SKM-1 treated with dmso at 0.1 percent for 144 hours (cell line): ENCODE results near the gene RSPH6A.

Experiments
- DNase-seq: peaks from one replicate; lab custom pipeline; 2025; ENCODE audit not compliant: unreplicated experiment; lab: John Stamatoyannopoulos, UW

The RSPH6A gene

DNA sequence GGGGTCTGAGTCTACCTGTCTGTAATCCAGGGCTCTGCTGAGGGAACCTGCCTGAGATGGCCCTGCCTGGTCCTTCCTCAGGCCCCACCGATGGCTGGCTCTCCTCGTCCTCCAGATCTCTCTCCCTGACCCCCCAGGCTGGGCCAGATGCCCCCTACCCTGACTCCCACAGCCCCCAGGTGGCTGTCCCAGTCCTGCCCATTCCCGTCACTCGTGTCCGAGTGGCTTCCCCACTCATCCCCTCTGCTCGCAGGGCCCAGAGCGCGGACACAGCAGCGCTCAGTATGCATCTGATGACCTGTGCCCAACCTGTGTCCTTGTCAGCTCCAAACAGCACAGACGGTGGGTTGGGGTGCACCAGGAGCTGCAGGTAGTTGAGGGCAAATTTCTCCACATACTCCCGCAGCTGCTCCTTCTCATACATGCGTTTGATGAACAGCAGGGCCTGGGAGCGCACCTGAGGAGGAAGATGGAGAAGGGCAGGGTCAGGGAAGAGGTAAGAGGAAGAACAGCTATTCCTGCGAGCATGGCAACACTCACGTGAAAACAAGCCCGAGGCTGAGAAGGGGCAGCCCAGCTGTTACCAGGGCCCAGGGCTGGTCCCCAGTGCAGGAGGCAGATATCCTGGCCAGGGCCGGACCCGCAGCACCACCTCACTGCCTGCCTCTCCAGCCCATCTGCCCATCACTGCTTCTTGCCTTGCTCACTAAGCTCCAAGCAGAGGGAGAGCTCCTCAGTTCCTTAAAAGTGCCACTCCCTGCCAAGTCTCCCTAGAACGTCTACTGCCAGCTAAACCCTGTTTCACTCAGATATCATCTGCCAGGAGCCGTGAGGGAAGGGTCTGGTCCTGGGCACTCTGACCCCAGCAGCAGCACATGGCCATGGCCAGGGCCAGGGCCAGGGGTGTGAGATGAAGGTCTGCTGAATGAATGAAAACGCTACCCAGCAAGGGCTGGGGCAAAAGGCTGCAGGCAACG lies 11.1 kb upstream of the RSPH6A start:
- no peak for DNase-seq

DNA sequence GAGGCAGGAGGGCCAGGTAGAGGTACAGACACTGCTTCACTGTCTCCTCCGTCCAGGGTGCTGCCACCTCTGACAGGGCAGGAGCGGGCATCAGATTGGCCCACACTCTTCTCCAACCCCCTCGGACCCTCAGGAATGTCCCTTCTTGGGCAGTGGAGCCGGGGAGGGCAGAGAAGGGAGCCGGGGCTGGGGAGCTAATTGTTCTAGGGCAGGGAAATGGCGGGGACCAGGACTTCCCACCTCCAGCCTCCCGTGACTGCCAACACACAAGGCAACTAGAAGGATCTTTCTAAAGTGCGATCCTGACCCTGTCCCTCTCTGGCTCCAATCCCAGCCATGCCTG lies 10.1 kb upstream of the RSPH6A start:
- no peak for DNase-seq

DNA sequence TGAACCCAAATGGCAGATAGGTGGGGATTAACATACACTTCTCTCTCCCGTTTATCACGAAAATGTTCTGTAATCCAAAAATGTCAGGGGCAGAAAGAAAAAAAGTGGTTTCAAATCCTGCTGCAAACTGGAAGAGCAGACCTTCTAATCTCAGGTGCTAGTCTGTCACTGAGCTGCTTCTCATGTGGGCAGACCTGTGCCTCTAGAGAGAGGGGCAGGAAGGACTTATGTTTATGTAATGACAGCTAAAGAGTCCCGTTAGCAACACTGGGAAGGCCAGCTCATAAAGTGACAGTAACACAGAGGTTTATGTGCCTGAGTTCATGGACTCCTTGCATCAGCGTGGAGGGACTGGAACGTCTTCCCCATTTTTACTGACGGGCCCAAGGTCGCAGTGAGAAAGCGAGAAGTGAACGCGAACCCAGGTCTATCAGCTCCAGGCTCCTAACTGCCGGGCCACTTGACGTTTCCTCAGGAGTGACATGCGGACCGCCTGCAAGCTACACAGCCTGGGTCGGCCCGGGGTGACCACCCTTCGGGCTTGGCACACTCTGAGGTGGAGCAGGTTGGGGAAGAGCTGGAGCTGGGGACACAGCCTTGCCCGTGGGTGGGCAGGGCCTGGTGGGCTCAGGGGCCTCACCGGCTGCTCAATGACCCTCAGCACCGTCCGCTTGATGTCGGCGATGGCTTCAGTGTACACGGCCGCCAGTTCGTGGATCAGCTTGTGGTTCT lies 9.6 kb upstream of the RSPH6A start:
- no peak for DNase-seq

DNA sequence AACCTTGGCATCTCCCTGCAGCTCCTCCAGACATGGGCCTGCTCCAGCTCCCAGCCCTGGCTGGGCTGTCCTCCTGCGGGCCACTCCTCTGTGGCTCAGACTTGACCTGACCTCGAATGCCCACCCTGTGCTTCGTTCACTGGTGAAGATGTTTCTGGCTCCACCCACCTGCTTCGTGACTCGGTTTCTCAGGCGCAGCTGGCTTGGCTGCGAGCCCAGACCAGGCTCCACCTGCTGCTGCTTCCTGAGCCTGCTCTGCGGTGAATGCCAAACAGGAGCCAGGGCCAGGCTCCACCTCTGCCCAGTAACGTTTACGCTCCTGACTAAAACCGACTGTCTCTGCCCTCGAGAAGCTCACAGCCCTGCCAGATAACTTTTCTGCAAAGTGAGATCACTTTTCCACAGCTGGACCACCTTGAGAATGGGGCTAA lies 8.9 kb upstream of the RSPH6A start:
- DNase-seq: no peak

DNA sequence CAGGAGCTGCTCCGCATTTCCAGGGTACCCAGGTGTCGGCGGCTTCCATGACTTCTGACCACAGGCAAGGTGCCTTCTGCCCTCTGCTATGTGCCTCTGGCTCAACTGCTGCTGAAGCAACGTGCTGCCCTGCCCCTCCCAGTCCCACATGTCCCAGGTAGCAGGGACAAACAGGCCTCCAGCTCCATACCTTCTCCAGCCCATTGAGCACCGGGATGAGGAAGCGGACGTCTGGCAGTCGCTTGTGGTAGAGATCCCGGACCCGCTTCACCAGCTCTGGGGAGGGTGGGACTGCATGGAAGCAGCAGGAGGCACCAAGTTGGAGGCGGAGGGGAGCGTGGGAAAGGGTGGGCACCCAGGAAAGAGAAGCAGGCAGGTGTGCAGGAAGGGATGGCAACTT lies 8.1 kb upstream of the RSPH6A start:
- no peak for DNase-seq

DNA sequence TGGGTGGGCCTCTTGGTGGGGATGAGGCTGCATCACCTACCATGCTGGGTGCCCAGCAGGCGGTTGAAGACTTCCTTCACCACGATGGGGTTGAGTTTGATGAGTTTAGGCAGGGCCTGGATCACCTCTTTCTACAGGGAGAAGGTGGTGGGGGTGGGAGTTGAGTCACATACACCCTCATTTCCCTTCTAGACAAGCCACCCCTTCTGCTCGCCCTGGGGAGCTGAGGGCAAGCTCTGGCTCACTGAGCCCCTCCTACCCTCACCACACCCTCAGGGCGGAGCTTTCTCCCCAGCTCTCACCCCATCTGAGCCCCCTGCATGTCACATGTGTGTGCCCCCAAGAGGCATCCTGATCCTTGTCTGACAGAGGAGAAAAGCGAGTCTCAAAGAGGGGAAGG lies 7.6 kb upstream of the RSPH6A start:
- no peak for DNase-seq

DNA sequence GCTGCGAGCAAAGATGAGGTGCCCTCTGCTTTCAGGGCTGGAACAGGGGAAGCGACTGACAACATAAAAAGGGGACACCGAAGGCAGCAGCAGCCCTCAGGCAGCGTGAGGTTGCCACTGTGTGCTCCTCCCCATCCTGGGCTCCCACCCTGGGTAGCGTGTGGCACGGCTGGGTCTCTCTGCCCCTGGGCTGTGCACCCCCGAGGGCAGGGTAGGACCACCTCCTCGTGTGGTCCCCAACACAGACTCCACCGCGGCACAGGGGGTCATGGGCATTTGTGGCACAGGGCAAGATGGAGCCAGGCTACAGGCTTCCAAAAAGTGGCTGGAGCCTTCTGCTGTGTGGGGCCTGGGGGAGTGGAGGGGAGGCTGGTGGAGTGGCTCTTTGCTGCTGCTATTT lies 6.5 kb upstream of the RSPH6A start:
- DNase-seq: no peak

DNA sequence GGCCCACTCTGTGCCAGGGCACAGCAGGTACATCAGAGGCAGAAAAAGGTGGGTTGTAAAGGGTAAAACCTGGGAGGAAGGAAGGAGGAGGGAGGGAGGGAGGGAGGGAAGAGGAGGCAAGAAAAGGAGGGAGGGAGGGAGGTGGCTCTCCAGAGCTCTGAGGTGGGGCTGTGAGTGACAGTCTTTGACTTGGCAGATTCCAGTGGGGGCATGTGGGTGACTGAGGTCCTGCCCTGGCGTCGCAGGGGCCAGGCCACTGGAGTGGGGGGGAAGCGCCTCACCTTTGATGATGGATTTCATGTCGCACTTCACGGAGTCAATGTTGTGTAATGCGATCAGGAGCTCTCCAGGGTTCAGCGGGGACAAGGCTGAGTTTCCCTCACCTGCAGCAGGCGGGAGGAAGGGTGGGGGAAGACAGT lies 6.0 kb upstream of the RSPH6A start:
- DNase-seq: no peak

DNA sequence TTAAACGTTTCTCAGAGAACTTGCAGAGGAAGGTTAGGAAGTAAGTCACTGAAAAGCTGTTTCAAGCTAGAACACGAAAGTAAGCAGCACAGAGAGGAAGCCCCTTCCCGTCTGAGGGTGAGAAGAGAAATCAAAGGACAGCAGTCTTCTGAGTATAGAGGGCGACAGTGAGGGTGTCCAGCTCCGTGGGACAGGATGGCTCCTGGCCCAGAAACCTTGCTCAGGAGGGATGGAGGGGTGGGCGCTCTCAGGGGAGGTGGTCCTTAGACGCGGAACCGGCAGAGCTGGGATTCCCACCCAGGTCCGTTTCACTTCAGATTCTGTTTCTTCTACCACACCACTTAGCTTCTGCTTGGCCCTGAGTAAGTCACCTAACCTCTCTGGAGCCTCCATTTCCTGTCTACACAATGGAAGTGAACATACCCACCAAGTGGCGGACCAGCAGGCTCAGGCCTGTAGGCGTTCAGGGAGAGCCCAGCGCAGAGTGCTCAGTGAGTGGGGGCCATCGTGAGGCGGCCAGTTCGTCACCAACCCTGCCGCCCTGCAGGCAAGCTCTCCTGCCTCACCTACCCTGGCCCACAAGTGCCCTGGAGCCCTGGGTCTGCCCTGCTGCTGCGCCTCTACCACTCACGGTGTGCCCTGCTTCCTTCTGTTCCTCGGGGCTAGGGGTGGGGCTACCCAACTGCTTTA lies 5.5 kb upstream of the RSPH6A start:
- DNase-seq: no peak

DNA sequence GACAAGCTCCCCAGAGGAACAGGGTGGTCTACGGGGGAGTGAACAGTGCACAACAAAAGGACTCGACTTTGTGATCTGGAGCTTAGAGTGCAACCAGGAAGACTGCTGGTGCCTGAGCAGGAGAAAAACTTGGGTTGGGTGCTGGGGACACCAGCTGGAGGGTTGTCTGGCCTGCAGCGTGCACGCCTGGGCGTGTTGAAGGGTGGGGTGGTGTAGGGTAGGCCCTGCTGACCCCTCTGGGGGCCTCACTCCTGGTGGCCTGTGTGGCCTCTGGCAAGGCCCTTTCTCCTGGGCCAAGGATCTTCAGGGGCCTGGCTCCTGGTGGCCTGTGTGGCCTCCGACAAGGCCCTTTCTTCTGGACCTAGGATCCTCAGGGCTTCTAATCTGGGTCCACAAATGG lies 4.7 kb upstream of the RSPH6A start:
- DNase-seq: no peak

DNA sequence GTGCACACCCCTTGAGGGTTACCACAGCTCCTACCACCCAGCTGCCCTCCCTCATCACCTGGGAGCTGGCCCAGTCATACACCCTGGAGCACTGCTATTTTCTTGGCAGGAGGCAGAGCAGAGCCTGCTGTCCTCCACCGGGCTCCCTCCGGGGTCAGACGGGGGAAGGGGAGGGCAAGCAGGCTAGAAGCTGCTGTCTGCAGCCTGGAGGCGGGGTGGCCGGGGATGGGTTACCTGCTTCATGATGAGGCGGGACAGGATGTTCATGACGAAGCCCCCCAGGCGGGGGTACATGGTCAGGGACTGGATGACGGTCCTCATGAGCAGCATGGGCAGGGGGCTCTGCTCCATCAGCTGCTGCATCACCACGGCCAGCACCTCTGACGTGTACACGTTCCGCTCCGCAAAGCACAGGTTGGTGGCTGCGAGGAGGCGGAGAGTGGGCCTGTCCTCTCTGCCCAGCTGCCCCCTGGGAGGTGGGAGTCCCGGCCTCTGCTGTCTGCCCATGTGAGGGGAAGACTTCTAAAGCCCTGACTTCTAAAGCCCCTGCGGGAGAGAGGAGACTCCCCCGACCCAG lies 2.7 kb upstream of the RSPH6A start:
- DNase-seq: no peak

DNA sequence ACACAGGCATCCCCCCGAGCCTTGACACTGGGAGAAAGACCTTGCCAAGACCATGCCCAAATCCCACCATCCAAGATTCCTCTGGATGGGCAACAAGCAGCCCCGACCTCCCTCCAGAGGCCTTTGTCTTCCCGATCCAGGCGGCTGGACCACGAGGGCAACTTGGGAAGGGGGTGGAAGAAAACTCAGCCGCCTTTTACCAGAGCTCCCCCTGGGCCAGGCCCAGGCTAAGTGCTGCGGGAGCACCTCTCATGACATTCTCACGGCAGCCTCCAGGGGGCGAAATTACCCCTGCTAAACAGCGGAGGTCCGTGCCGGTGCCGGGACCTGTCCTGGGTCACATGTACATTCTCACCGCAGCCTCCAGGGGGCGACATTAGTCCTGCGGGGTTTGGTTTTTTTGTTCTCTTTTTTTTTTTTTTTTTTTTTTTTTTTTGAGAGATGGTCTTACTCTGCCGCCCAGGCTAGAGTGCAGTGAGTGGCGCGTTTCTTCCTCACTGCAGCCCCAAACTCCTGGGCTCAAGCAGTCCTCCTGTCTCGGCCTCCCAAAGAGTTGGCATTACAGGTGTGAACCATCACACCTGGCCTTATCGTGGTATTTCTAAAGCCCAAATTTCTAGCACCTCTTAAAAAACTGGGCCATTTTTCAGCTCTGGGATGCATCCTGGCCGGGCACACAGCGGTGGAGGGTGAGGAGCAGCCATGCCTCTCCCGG lies 2.1 kb upstream of the RSPH6A start:
- DNase-seq: peak; percentile 71

DNA sequence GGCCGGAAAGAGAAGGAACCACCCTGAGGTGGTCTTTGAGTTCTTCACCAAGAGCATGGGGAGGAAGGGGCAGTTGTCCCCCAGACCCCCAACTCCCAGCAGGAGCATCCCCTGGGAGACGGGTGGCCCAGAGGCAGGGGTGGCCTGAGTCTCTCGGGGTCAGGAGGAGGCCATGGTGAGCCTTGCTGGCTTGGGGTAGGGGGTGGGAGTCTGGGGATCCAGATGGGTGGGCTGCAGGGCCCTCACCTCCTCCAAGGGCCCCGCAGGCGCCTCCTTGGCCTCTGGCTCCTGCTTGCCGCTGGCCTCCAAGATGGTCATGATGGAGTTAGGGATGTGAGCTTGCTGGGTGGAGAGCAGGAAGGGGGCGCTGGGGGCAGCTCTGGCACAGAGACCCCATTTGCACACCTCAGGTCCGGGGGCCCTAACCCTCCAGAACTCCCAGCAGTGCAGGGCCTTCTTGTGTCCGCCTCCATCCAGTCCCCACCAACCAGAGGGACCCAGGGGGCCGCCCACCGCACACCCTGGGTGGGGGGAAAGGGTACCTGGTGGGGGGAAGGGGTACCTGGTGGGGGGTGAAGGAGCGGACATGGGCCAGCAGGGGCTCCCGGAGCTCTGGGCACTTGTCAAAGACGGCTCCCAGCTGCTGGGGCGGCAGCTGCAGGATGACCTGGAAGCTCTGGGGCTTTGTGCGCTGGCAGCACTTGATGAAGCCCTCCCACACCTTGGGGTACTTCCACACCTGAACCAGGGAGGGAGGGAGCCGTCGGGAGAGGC lies 1.3 kb upstream of the RSPH6A start:
- no peak for DNase-seq

DNA sequence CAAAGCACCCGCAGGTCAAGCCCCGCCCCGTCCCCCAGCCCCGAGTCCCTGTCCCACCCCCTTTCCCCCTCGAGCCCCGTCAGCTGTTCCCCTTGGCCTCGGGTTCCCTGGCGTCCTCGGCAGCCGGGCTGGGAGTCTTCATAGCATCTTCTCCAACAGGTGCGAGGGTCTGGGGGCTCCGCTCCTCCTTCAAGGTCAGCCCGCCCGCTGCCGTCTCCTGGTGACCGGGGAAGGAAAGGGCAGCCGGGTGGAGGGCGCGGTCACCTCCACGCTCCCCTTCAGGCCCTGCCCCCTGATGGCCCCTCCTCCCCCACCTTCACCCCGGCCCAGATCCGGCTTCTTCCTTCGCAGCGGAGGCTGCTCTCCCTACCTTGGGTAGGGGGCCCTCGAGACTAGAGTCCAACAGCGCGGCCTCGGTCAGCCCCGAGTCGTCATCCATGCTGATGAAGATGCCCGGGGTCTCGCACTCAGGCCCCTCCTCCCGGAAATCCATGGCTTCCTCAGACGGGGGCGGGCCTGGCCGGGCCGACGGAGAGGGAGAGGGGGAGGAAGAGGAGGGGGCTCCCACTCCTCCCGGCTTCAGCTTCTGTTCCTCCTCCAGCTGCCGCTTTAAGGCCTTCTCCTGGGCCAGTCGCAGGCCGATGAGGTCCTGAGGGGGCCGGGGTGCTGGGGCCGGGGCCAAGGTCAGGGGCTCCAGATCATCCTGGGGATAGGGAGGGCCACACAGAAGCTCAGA lies 541 bp upstream of the RSPH6A start:
- no peak for DNase-seq

DNA sequence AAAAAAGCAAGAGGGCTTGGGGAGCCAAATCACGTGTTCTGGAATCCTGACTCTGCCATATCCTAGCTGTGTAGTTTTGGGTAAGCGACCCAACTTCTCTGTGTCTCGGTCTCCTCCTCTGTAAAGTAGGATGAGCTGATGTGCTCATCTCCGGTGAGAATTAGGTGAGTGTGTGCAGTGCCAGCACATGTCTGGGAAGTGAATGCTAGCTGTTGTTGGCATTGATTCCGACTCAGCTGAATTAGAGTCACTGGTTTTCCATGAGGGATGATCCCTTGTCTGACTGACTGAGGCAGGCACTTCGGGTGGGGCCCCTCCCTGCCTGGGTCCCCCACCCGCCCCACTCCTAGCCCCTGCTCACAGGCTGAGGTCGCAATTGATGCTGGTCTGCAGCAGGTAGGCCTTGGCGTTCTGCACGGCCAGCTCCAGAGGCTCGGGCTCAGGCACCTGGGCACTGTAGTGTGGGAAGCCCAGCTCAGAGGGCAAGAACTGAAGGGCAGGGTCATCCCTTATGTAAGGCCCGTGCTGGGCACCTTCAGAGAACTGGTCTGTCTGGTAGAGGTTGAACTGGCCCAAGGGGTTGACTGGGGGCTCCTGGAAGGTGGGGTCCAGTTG lies 835 bp downstream of the RSPH6A start:
- no peak for DNase-seq

DNA sequence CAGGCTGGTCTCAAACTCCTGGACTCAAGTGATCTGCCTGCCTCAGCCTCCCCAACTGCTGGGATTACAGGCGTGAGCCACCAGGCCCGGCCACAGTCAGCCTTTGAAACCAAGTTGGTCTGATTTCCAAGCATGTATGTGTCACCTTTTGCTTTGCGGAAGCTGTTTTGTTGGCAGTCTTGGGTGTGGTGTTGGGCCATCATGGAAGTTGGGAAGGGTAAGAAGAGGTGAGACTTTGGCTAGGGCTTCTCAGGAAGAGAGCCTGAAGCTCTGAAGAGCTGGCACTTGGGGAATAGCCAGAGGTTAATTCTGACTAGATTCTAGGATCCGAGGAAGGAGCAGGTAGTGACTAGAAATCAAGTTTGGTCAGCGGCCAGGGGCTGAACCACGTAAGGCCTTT lies 2.8 kb downstream of the RSPH6A start:
- no peak for DNase-seq

DNA sequence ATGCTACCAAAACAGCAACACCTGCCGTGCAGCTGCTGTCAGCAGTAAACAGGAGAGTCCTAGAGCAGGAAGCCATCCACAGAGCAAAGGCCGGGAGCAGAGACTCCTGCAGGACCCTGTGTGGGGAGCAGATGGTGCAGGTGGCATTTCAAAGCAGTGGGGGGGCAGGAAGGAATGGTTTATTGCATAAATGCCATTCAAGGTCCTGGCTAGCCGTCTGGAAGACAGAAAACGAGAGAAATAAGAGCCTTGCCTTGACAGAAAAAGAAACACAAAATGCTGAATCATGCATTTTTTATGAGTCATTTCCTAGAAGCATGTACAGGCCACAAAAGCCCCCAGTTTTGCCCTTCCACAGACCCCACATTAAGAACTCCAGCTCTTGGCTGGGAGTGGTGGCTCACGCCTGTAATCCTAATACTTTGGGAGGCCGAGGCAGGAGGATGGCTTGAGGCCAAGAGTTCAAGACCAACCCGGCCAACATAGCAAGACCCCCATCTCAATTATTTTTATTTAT lies 5.4 kb downstream of the RSPH6A start:
- no peak for DNase-seq

DNA sequence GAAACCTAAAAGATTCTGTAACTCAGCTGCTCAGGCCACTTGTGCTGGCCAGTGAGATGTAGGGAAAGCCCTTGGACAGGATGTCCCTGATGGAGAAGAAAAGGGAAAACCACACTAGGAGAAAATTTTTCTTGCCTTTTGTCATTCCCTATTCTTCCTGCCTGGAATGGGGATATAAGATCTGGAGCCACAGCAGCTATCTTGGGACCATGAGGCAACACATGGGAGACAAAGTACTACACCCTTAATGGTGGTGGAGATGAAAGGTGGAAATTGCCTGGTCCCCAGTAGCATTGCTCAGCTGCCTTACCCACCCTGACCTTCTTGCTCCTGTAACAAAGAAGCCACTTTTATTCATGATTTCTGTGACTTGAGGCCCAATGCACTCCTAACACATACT lies 9.4 kb downstream of the RSPH6A start:
- no peak for DNase-seq

DNA sequence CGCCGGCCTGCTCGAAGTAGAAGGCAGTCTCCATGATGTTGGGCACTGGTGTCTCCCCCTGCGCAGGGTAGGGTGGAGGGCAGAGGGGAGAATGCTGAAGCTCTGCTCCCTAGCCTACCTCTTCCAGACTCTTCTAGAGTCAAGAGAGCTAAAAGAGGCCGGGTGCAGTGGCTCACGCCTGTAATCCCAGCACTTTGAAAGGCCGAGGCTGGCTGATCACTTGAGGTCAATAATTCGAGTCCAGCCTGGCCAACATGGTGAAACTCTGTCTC lies 10.2 kb downstream of the RSPH6A start:
- no peak for DNase-seq
